HepG2 (cell line): Measurements from ENCODE around the gene UBAP1L. TPM values are rescaled to one million over a fixed set of nuclear protein-coding genes. Genes with fewer than 3 reads are reported as not detected.
A peak's percentile ranks its signal among the peaks of the same experiment; 100 is the strongest.

ENCODE experiments used
- ATAC-seq: fragments of 200-7000 bp; cut with Tn5 transposase; 3 replicates; pipeline ENCODE4 v1.9.1; 2020; ENCODE audit warnings: mild to moderate bottlenecking, moderate library complexity
- BruUV-seq: library from RNA; stranded (reverse); fragments of 400-500 nt; replicated peaks from 2 replicates; lab custom pipeline; 2021; lab: Mats Ljungman, UMichigan
- CTCF ChIA-PET: fragments of 300-600 bp; formaldehyde crosslinking; extraction: SDS; loops from one replicate; lab custom pipeline; 2021; ENCODE audit warnings: low total read pairs, inconsistent platforms, low intra/inter-chr PET ratio; lab: Yijun Ruan, JAX
- POLR2A ChIA-PET: fragments of 350-600 bp; sonication (Branson Sonifier 250); formaldehyde crosslinking; loops from one replicate; lab custom pipeline; 2020; ENCODE audit warnings: antibody characterized with exemption, inconsistent platforms; lab: Yijun Ruan, JAX
- DNase-seq: peaks from one replicate; pipeline ENCODE4 v3.0.0-alpha.2; 2015; ENCODE audit warnings: low spot score
- FAIRE-seq: peaks from 3 replicates; lab custom pipeline; 2011; peaks lifted over from hg19 to GRCh38; lab: Jason Lieb, UNC
- H2AFZ ChIP-seq: one replicate; pipeline ENCODE4 v1.6.1; 2011; ENCODE audit warnings: low read length, inconsistent platforms
- H3K27ac ChIP-seq: fragments of 300-600 bp; 3 replicates; pipeline ENCODE4 v1.8.0; 2011; ENCODE audit warnings: mixed run types, mild to moderate bottlenecking, mixed read lengths, low read length, inconsistent platforms; ENCODE audit not compliant: insufficient read depth; ENCODE audit errors: extremely low read length
- H3K27me3 ChIP-seq, 2 experiments: fragments of 200-600 bp in 1 of 2; 2 replicates in 1 of 2; 3 replicates in 1 of 2; pipeline versions ENCODE4 v1.6.0 to v1.8.0; 2011; ENCODE audit warnings: low read length in 2 of 2, mild to moderate bottlenecking in 2 of 2, moderate library complexity in 2 of 2, inconsistent platforms in 1 of 2; ENCODE audit not compliant: insufficient read depth in 2 of 2, control insufficient read depth in 1 of 2
- H3K36me3 ChIP-seq, 2 experiments: fragments of 200-600 bp in 1 of 2; replicated peaks in 1 of 2; 2 replicates in 1 of 2; 3 replicates in 1 of 2; pipeline versions ENCODE4 v1.5.1 to v1.8.0; 2011; ENCODE audit warnings: low read length in 2 of 2, inconsistent platforms in 1 of 2; ENCODE audit not compliant: insufficient read depth in 2 of 2, control insufficient read depth in 1 of 2
- H3K4me1 ChIP-seq: 2 replicates; pipeline ENCODE4 v1.5.1; 2012; ENCODE audit warnings: low read length, inconsistent platforms; ENCODE audit not compliant: insufficient read depth
- H3K4me2 ChIP-seq: 2 replicates; pipeline ENCODE4 v1.6.0; 2011; ENCODE audit warnings: low read depth, low read length, inconsistent platforms
- H3K4me3 ChIP-seq, 3 experiments: fragments of 200-600 bp in 1 of 3; sonication (generic), shearing (Covaris generic) in 1 of 3; replicated peaks in 1 of 3; 2 replicates each; pipeline ENCODE4 v1.5.1; 2011 to 2016; ENCODE audit warnings: low read length in 3 of 3, inconsistent platforms in 2 of 3, low read depth in 2 of 3, mild to moderate bottlenecking in 2 of 3, control low read depth in 1 of 3, mixed read lengths in 1 of 3; ENCODE audit not compliant: insufficient read depth in 1 of 3
- H3K79me2 ChIP-seq: one replicate; pipeline ENCODE4 v1.6.1; 2011; ENCODE audit warnings: low read length, inconsistent platforms; ENCODE audit not compliant: insufficient read depth
- H3K9ac ChIP-seq: 2 replicates; pipeline ENCODE4 v1.6.0; 2011; ENCODE audit warnings: mild to moderate bottlenecking, low read depth, low read length, inconsistent platforms; ENCODE audit not compliant: insufficient read depth
- H3K9me3 ChIP-seq: 2 replicates; pipeline ENCODE4 v1.5.1; 2012; ENCODE audit warnings: mild to moderate bottlenecking, low read length
- H4K20me1 ChIP-seq: 2 replicates; pipeline ENCODE4 v1.6.0; 2011; ENCODE audit warnings: inconsistent platforms, mild to moderate bottlenecking, low read length, moderate library complexity; ENCODE audit not compliant: insufficient read depth
- GFI1 ChIP-seq: sonication (generic); formaldehyde crosslinking; IDR thresholded peaks from 2 replicates; pipeline ENCODE4 v1.5.0; 2020; ENCODE audit warnings: missing genetic modification reagents, mild to moderate bottlenecking, borderline replicate concordance
- TARDBP ChIP-seq: sonication (generic); formaldehyde crosslinking; IDR thresholded peaks from 2 replicates; pipeline ENCODE4 v1.8.0; 2022; ENCODE audit warnings: mild to moderate bottlenecking, missing genetic modification reagents
- TOPORS ChIP-seq: sonication (generic); formaldehyde crosslinking; IDR thresholded peaks from 2 replicates; pipeline ENCODE4 v1.8.0; 2023; ENCODE audit warnings: mild to moderate bottlenecking, missing genetic modification reagents
- WGBS: methylation state at CpG from one replicate; pipeline ENCODE4 v1.1.6; 2017; ENCODE audit warnings: low lambda C conversion rate; 5-methylcytosine and 5-hydroxymethylcytosine counted together
- in situ Hi-C: cut with HindIII; loops from 2 replicates; pipeline ENCODE4 v1.10.0; 2017; ENCODE audit warnings: low pct_unique_long_range_greater_than_20kb; ENCODE audit not compliant: extremely low pct_ligation_motif_present
- intact Hi-C: fragments of 100-400 bp; cut with micrococcal nuclease; formaldehyde crosslinking; loops from one replicate; pipeline ENCODE4 v1.10.0; 2022; ENCODE audit not compliant: unreplicated experiment
- polyA plus RNA-seq, 8 experiments: library from polyadenylated mRNA; depleted of rRNA in 3 of 8; stranded (reverse) in 7 of 8; unstranded in 1 of 8; fragments of >200 nt; fragmentation: Illumina TruSeq in 4 of 8; extraction: Trizol in 4 of 8; gene quantifications; 2 replicates each; pipeline versions ENCODE4 v1.2.1 to v1.2.3, GENCODE V29; 2011 to 2016; ENCODE audit warnings: low read depth in 4 of 8, missing spikeins in 1 of 8, mixed read lengths in 1 of 8; ENCODE audit not compliant: insufficient read depth in 1 of 8
- total RNA-seq, 5 experiments: library from RNA; depleted of rRNA; stranded (reverse); fragments of >200 nt; fragmentation: Illumina TruSeq; extraction: Trizol; gene quantifications; 2 replicates each; pipeline ENCODE4 v1.2.3, GENCODE V29; 2016; ENCODE audit warnings: low read depth in 1 of 5

The UBAP1L gene
- total and polyA plus RNA-seq, 2 of the 13 experiments (the other 11 are each of a cell fraction or from before 2014, with no cell fraction given) = 0.86 to 1.4 TPM

DNA sequence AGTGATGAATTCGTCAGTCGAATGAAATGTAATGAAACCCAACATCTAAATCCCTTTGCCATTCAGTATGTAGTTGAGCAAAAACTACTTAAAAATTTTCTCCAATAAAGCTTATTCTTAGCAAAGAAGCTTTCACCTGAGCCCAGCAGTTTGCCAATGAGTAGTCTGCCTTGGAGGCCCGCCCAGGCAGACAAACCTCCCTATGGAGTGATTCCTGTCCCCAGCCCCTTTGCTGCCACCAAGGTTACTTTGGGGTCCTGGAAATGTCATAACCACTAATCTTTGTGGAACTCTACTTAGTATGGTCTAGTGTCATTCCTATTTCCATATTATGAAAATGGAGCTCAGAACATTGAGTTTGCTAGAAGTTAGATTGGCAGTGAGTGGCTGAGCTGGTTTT, 12.1 kb downstream of the UBAP1L start:
- POLR2A ChIA-PET = no interaction called here
- no peaks in the 10 kb centered on the region for H3K9me3 ChIP-seq
- DNase-seq (no peak), ATAC-seq (no peak), FAIRE-seq (no peak)
- in situ Hi-C loops = no loop called here
- H3K4me1 ChIP-seq = no peaks in the 10 kb centered on the region
- H3K27me3 ChIP-seq = no peaks in the 10 kb centered on the region; a peak in 1 of 5 replicates
- no peaks in the 10 kb centered on the region for H3K79me2 ChIP-seq
- no peak overlapping the region for H3K4me2 ChIP-seq
- no peak overlapping the region for H3K9ac ChIP-seq
- no peak overlapping the region for H2AFZ ChIP-seq
- no peak overlapping the region for H3K27ac ChIP-seq
- intact Hi-C loops = no loop called here
- H4K20me1 ChIP-seq = no peaks in the 10 kb centered on the region
- peaks cover 6 to 18% of the 10 kb centered on the region in 2 experiments; a peak in 4 of 5 replicates for H3K36me3 ChIP-seq
- CTCF ChIA-PET = interaction anchor here (2.3 kb wide), 1 partner anchor 48 kb away, joined by 29 read pairs; no protein-coding TSS in a partner anchor
- BruUV-seq = no TSS peak
- TF ChIP-seq TARDBP = no peak
- no peak overlapping the region for H3K4me3 ChIP-seq
- WGBS = 98% methylated on average over 3 of the region's 3 CpGs

DNA sequence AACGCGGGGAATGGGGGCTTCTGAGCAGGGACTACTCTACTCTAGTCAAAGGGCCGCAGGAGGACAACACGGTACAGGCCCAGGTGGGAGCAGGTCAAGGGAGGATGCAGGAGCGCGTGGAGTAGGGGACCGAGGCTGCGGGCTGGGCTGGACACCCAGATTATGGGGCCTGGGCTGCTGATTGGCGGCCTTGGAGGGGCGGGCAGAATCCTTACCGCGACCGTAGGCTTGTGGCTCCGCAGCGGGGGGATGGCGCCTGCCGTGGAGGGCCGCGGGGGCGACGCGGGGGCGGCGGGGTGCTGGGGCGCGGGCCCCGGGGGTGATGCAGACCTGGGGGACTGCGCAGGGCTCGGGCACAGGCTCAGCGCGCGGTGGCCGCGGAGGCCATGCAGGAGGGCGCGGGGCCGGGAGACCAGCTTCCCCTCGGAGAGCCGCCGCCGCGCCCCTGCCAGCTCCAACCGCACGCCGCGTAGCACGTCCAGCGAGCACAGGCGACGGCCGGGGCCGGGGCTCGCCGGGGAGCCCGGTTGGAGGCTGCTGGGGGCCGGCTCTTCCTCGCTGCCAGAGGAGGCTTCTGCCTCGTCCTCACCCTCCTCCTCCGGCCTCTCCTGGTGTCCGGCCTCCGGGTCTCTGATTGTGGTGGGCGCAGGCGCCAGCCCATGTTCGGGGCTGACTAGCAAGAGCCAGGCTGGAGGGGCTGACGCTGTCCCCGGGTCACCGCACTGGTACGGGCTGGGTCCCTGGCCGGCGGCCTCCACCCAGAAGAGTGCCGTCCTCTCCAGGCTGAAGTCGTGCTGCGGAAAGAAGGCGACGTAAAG, 12.9 kb downstream of the UBAP1L start:
- H4K20me1 ChIP-seq = no peaks in the 10 kb centered on the region
- H3K36me3 ChIP-seq = peaks cover 6 to 18% of the 10 kb centered on the region in 2 experiments; a peak in 4 of 5 replicates
- in situ Hi-C loops = no loop called here
- ChIA-PET POLR2A (interaction anchor here (1.0 to 1.4 kb wide), 3 partner anchors 46 to 68 kb away, joined by 3 to 4 read pairs (median 3); no protein-coding TSS in a partner anchor), CTCF (interaction anchor here (1.2 to 3.4 kb wide), 4 partner anchors 16 to 69 kb away, joined by 3 to 56 read pairs (median 20); no protein-coding TSS in a partner anchor)
- WGBS = 93% methylated on average over 53 of the region's 75 CpGs
- H3K27me3 ChIP-seq = no peaks in the 10 kb centered on the region
- no TSS peak for BruUV-seq
- no peak overlapping the region for H3K4me2 ChIP-seq
- no peak for DNase-seq
- no peak for TF ChIP-seq TOPORS (CRISPR knock-in tag)
- peak; percentile 39; the same call in 1 of the 2 replicates for TF ChIP-seq GFI1 (CRISPR knock-in tag)
- TF ChIP-seq, all 625 proteins: peak for 1
- Histone ChIP-seq H3K4me3 (no peak overlapping the region), H3K9me3 (no peaks in the 10 kb centered on the region), H2AFZ (no peak overlapping the region), H3K4me1 (no peaks in the 10 kb centered on the region), H3K79me2 (no peaks in the 10 kb centered on the region), H3K9ac (no peak overlapping the region), H3K27ac (no peak overlapping the region)
- intact Hi-C loops = loop anchor here (1.0 kb wide), 2 partner anchors 48 to 69 kb away; no protein-coding TSS in a partner anchor
- FAIRE-seq = no peak
- peak; percentile 33; the same call in 2 of the 3 replicates for ATAC-seq
